ENCODE results near the gene TPSG1.
"Not testable (repeated sequence)": the region's sequence is repeated elsewhere in the genome, so short reads cannot be mapped to it uniquely, and the experiment has no call there.

TPSG1 gene

GRCh38 chr16:1215574-1216295 is 9.3 kb downstream of the TPSG1 start:
- ATAC-seq (no peak), DNase-seq (no peak)

DNA sequence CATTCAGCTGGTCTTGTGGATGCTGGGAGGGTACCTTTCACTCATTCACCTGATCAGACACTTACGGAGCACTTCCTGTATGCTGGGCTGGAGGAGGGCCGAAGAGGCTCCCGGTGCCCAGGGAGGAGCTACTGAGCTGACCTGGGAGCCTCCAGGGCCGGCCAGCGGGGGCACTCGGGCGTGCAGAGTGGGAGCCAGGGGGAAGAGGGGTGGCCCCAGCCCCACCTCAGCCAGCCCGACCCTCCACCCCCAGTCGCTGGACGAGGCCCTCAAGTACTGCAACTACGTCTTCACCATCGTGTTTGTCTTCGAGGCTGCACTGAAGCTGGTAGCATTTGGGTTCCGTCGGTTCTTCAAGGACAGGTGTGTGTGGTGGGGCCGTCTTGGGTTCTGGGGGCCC is 10.3 kb downstream of the TPSG1 start:
- no peak for DNase-seq
- ATAC-seq, result no peak

GRCh38 chr16:1213796-1214372 is 11.2 kb downstream of the TPSG1 start:
- no peak for ATAC-seq
- no peak for DNase-seq

DNA sequence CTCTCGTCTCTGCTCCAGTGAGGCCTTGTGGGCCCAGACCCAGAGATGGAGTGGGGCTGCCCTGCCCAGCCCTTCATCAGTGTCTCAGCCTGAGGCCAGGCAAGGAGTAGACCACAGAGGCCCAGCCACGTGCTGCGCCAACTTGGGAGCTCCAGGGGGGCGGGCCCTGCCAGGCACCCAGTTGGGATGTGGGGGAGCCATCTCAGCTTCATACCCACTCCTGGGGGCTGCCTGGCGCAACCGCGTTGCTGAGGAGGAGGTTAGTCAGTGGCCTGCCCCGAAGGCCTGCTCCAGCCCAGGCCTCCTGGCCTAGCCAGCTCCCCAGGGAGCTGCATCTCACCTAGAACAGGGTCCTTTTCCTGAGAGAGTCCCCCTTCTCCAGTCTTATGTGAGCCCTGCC is 11.8 kb downstream of the TPSG1 start:
- no peak for DNase-seq
- no peak for ATAC-seq

GRCh38 chr16:1212616-1213194 is 12.4 kb downstream of the TPSG1 start:
- ATAC-seq, result no peak
- DNase-seq, result no peak

GRCh38 chr16:1211451-1212268 is 13.4 kb downstream of the TPSG1 start:
- ATAC-seq (no peak), DNase-seq (no peak)

DNA sequence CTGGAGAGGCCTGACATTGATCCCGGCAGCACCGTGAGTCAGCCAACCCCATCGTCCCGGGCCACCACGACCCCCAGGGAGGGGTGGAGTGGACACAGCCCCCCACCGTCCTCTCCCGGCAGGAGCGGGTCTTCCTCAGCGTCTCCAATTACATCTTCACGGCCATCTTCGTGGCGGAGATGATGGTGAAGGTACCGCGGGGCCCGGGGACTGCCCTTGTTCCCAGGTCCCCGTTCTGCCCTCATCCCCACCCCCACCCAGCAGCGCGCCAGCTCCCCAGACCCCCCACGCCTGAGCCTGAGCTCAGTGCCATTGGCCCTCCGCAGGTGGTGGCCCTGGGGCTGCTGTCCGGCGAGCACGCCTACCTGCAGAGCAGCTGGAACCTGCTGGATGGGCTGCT is 14.6 kb downstream of the TPSG1 start:
- DNase-seq (no peak), ATAC-seq (no peak)

DNA sequence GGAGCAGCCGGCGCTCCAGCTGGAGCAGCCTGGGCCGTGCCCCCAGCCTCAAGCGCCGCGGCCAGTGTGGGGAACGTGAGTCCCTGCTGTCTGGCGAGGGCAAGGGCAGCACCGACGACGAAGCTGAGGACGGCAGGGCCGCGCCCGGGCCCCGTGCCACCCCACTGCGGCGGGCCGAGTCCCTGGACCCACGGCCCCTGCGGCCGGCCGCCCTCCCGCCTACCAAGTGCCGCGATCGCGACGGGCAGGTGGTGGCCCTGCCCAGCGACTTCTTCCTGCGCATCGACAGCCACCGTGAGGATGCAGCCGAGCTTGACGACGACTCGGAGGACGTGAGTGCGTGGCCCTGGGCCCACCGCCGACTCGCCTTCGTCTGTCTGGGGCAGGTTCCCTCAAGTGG is 16.0 kb downstream of the TPSG1 start:
- ATAC-seq, result no peak
- DNase-seq, result no peak

DNA sequence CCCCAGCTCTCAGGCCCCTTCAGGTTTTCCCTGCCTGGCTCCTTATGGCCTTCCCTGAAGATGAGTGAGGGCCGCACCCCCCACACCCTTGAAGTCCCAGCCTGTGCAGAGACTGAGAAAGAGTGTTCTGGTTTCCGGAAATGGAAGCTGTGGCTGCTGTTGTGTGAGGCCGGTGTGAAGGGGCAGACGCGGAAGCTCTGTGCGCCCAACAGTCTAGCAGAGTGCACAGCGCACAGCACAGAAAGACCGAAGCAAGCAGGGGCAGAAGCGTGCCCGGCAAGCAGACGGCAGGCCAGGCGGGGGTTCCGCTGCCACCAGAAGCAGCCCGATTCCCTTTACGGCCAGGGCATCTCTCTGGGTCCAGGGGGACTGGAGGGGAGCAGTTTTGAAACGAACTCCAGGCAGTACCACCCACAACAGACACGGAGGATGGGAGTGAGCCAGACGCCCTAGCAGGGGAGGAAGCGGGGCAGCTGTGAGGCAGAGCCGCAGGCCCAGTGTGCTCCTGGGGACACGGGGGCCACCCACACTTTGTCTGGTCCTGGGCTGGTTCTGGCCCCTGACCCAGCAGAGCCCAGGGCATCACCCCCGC is 16.7 kb downstream of the TPSG1 start:
- no peak for ATAC-seq
- no peak for DNase-seq

GRCh38 chr16:1206786-1207185 is 18.3 kb downstream of the TPSG1 start:
- ATAC-seq (no peak), DNase-seq (no peak)

- ATAC-seq, result no peak
Observed at GRCh38 chr16:1206326-1206725, 18.7 kb downstream of the TPSG1 start.

GRCh38 chr16:1204933-1205332 is 20.1 kb downstream of the TPSG1 start:
- DNase-seq, result no peak

More at GRCh38 chr16:1206326-1206725, 18.7 kb downstream of the TPSG1 start:
- no peak for DNase-seq

GRCh38 chr16:1202274-1202673 is 22.8 kb downstream of the TPSG1 start:
- ATAC-seq (no peak), DNase-seq (no peak)

More at GRCh38 chr16:1204933-1205332, 20.1 kb downstream of the TPSG1 start:
- no peak for ATAC-seq

DNA sequence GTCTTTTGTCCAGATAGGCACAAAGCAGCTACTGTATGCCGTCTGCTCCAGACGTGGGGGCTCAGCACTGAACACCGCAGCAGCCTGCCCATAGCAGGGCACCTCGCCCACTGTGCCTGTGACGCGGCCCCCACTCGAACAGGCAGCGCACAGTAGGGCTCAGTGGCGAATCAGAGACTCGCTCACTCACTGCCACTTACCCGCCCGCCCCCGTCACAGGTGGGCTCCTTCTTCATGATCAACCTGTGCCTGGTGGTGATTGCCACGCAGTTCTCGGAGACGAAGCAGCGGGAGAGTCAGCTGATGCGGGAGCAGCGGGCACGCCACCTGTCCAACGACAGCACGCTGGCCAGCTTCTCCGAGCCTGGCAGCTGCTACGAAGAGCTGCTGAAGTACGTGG is 23.6 kb downstream of the TPSG1 start:
- no peak for DNase-seq
- ATAC-seq, result no peak

DNA sequence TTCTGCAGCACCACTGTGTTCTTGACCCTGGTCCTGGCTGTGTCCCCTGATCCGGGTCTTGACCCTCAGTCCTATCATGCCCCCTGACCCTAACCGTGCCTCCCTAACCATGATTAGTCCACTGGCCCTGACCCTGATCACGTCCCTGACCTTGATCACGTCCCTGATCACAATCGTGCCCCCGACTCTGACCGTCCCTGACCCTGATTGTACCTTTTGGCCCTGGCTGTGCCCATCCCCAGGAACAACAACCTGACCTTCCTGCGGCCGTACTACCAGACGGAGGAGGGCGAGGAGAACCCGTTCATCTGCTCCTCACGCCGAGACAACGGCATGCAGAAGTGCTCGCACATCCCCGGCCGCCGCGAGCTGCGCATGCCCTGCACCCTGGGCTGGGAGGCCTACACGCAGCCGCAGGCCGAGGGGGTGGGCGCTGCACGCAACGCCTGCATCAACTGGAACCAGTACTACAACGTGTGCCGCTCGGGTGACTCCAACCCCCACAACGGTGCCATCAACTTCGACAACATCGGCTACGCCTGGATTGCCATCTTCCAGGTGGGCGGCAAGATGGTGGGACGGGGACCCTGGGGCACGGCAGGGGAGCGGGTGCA is 24.9 kb downstream of the TPSG1 start:
- no peak for ATAC-seq

GRCh38 chr16:1199347-1200013 is 25.6 kb downstream of the TPSG1 start:
- DNase-seq (no peak), ATAC-seq (no peak)

More for the DNA sequence above, 24.9 kb downstream of the TPSG1 start:
- no peak for DNase-seq

- ATAC-seq, DNase-seq: not testable (repeated sequence)
Observed at GRCh38 chr16:1198671-1199346, 26.3 kb downstream of the TPSG1 start.

GRCh38 chr16:1198194-1198593 is 26.9 kb downstream of the TPSG1 start:
- DNase-seq (no peak), ATAC-seq (no peak)

GRCh38 chr16:1197237-1197866 is 27.7 kb downstream of the TPSG1 start:
- ATAC-seq (no peak), DNase-seq (no peak)

DNA sequence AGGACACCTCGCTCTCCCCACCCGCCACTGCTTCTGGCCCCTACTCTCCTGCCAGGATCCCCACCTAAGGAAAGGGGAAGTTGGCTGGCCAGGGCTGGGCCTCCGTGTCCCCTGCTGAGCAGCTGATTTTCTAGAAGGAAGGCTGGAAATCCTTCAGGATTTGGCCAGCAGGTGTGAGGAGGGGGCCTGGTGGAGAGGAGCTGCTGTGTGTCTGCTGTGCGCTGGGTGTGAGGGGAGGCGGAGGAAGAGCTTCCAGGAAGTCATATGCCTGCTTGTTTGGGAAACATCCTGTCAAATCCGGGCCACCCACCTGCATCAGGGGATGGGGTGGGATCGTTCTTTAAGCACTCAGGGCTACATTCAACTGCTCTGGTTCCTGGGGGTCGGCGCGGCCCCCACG is 28.6 kb downstream of the TPSG1 start:
- DNase-seq (no peak), ATAC-seq (no peak)

DNA sequence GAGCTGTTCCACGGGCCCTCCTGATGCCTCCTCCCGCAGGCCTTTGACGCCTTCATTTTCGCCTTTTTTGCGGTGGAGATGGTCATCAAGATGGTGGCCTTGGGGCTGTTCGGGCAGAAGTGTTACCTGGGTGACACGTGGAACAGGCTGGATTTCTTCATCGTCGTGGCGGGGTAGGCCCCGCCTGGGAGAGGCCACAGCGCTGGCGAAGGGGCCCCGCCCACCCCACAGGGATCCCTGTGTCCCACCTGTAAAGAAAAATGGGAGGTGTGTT is 29.7 kb downstream of the TPSG1 start:
- ATAC-seq (no peak), DNase-seq (no peak)

Measured in stimulated activated naive CD8-positive, alpha-beta T cell treated with anti-CD3 and anti-CD28 coated beads, Interleukin-15, Interleukin-2, amounts not matched to agents 100 U/mL and 50 U/mL, for 24 hours (primary cell).